Right atrium auricular region (tissue), 2 donors: ENCODE results near the gene IGF1. TPM values are rescaled to one million over a fixed set of nuclear protein-coding genes. Genes with fewer than 3 reads are reported as not detected.
A peak's percentile ranks its signal among the peaks of the same experiment; 100 is the strongest.

ENCODE experiments used
- DNase-seq: peaks from one replicate; pipeline ENCODE4 v3.0.0-alpha.2; 2019; ENCODE audit warnings: low spot score
- H3K27ac ChIP-seq, 2 donors: fragments of 200-600 bp; sonication (generic); 1 replicate in 1 of 2; 2 replicates in 1 of 2; pipeline ENCODE4 v1.5.1; 2016 to 2019
- H3K27me3 ChIP-seq, 2 donors: fragments of 200-600 bp; sonication (generic); one replicate each; pipeline versions ENCODE4 v1.5.1 to v1.6.0; 2017 to 2019
- H3K36me3 ChIP-seq: fragments of 200-600 bp; sonication (generic); one replicate; pipeline ENCODE4 v1.5.1; 2016
- H3K4me1 ChIP-seq, 2 donors: fragments of 200-600 bp; sonication (generic); one replicate each; pipeline versions ENCODE4 v1.5.1 to v1.6.0; 2017 to 2019
- H3K4me3 ChIP-seq, 2 donors: fragments of 200-600 bp; sonication (generic); 1 replicate in 1 of 2; 2 replicates in 1 of 2; pipeline ENCODE4 v1.5.1; 2017 to 2019; ENCODE audit warnings: mild to moderate bottlenecking in 1 of 2, moderate library complexity in 1 of 2
- H3K9me3 ChIP-seq, 2 donors: fragments of 200-600 bp; sonication (generic); one replicate each; pipeline ENCODE4 v1.5.1; 2019
- CTCF ChIP-seq, 2 donors: fragments of 200-600 bp; sonication (generic); IDR thresholded peaks; one replicate each; pipeline ENCODE4 v1.5.1; 2019; ENCODE audit warnings: antibody characterized with exemption in 2 of 2
- total RNA-seq, 2 donors: library from RNA; depleted of rRNA; stranded (reverse); fragments of >200 nt; gene quantifications; one replicate each; pipeline ENCODE4 v1.1.0, GENCODE V29; 2016

Gene IGF1
- total RNA-seq, 2 donors from 2014 or later: 11.4 to 26.1 TPM

GRCh38 chr12:102385343-102385742 lies 95.0 kb downstream of the IGF1 start:
- no peaks in the 10 kb centered on the region for H3K36me3 ChIP-seq
- DNase-seq: no peak
- no peak overlapping the region for H3K27ac ChIP-seq
- H3K27me3 ChIP-seq: no peaks in the 10 kb centered on the region
- no peak overlapping the region for H3K4me3 ChIP-seq
- no peak for TF ChIP-seq CTCF (IDR thresholded peaks at IDR 0.05)
- peaks cover 0 to 20% of the 10 kb centered on the region in 2 donors for H3K9me3 ChIP-seq
- H3K4me1 ChIP-seq: no peaks in the 10 kb centered on the region

GRCh38 chr12:102379346-102380162 lies 100.8 kb downstream of the IGF1 start:
- Histone ChIP-seq H3K27me3 (no peaks in the 10 kb centered on the region), H3K27ac (peak overlapping the region in 1 of 2 donors; percentile 3), H3K9me3 (peaks cover 0 to 17% of the 10 kb centered on the region in 2 donors), H3K4me1 (no peaks in the 10 kb centered on the region), H3K36me3 (no peaks in the 10 kb centered on the region), H3K4me3 (no peak overlapping the region)
- no peak for DNase-seq
- TF ChIP-seq CTCF (IDR thresholded peaks at IDR 0.05): no peak

GRCh38 chr12:102376781-102377180 lies 103.6 kb downstream of the IGF1 start:
- Histone ChIP-seq H3K4me1 (no peaks in the 10 kb centered on the region), H3K4me3 (no peak overlapping the region), H3K36me3 (no peaks in the 10 kb centered on the region), H3K9me3 (no peaks in the 10 kb centered on the region), H3K27me3 (no peaks in the 10 kb centered on the region), H3K27ac (no peak overlapping the region)
- no peak for TF ChIP-seq CTCF (IDR thresholded peaks at IDR 0.05)
- no peak for DNase-seq

GRCh38 chr12:102376181-102376747 lies 104.1 kb downstream of the IGF1 start:
- no peaks in the 10 kb centered on the region for H3K36me3 ChIP-seq
- DNase-seq: peak; percentile 60
- no peaks in the 10 kb centered on the region for H3K27me3 ChIP-seq
- no peak overlapping the region for H3K4me3 ChIP-seq
- H3K9me3 ChIP-seq: no peaks in the 10 kb centered on the region
- H3K27ac ChIP-seq: no peak overlapping the region
- no peaks in the 10 kb centered on the region for H3K4me1 ChIP-seq
- TF ChIP-seq CTCF (IDR thresholded peaks at IDR 0.05): no peak

GRCh38 chr12:102374190-102374589 lies 106.2 kb downstream of the IGF1 start:
- TF ChIP-seq CTCF (IDR thresholded peaks at IDR 0.05): no peak
- no peaks in the 10 kb centered on the region for H3K36me3 ChIP-seq
- no peak overlapping the region for H3K27ac ChIP-seq
- no peak for DNase-seq
- no peak overlapping the region for H3K4me3 ChIP-seq
- no peaks in the 10 kb centered on the region for H3K27me3 ChIP-seq
- H3K4me1 ChIP-seq: no peaks in the 10 kb centered on the region
- no peaks in the 10 kb centered on the region for H3K9me3 ChIP-seq
